PC-3 (cell line): ENCODE measurements around the gene NCAPH2. TPM values are rescaled to one million over a fixed set of nuclear protein-coding genes. Genes with fewer than 3 reads are reported as not detected.

Experiments
- ATAC-seq: fragments of 200-7000 bp; cut with Tn5 transposase; 2 replicates; pipeline ENCODE4 v1.9.1; 2020; ENCODE audit warnings: mild to moderate bottlenecking, moderate library complexity
- BruUV-seq: library from RNA; stranded (reverse); fragments of 400-500 nt; replicated peaks from 2 replicates; lab custom pipeline; 2021; lab: Mats Ljungman, UMichigan
- CTCF ChIA-PET: fragments of 300-600 bp; sonication (Branson Sonifier 250); formaldehyde crosslinking; loops from one replicate; lab custom pipeline; 2022; ENCODE audit warnings: antibody characterized with exemption; lab: Charles Lee
- POLR2A ChIA-PET: fragments of 300-600 bp; sonication (Branson Sonifier 250); formaldehyde crosslinking; loops from one replicate; lab custom pipeline; 2022; ENCODE audit warnings: antibody characterized with exemption; ENCODE audit not compliant: unreplicated experiment; lab: Charles Lee
- DNase-seq: peaks from one replicate; pipeline ENCODE4 v3.0.0-alpha.2; 2015
- H2AFZ ChIP-seq: fragments of 300-600 bp; sonication (generic); 2 replicates; pipeline ENCODE4 v1.6.0; 2016; ENCODE audit warnings: antibody characterized with exemption, low read length
- H3F3A ChIP-seq: fragments of 300-600 bp; sonication (generic); one replicate; pipeline ENCODE4 v1.6.0; 2017; ENCODE audit warnings: antibody characterized with exemption, low read length, control low read depth, mild to moderate bottlenecking; ENCODE audit not compliant: unreplicated experiment
- H3K27ac ChIP-seq: fragments of 300-600 bp; sonication (generic); 2 replicates; pipeline ENCODE4 v1.5.1; 2016; ENCODE audit warnings: mild to moderate bottlenecking, low read length
- H3K27me3 ChIP-seq: fragments of 300-600 bp; sonication (generic); 2 replicates; pipeline ENCODE4 v1.6.1; 2016; ENCODE audit warnings: low read length, mixed read lengths
- H3K36me3 ChIP-seq: fragments of 300-600 bp; sonication (generic); 2 replicates; pipeline ENCODE4 v1.6.1; 2016; ENCODE audit warnings: low read depth, mixed run types, low read length, mixed read lengths
- H3K4me1 ChIP-seq: fragments of 300-600 bp; sonication (generic); 2 replicates; pipeline ENCODE4 v1.5.1; 2016; ENCODE audit warnings: low read length; ENCODE audit not compliant: insufficient read depth
- H3K4me2 ChIP-seq: fragments of 300-600 bp; sonication (generic); 2 replicates; pipeline ENCODE4 v1.6.0; 2016; ENCODE audit warnings: low read length
- H3K4me3 ChIP-seq: fragments of 300-600 bp; sonication (generic); 2 replicates; pipeline ENCODE4 v1.5.1; 2016; ENCODE audit warnings: mild to moderate bottlenecking, low read length, mixed read lengths
- H3K79me2 ChIP-seq: fragments of 300-600 bp; sonication (generic); 2 replicates; pipeline ENCODE4 v1.6.1; 2017; ENCODE audit warnings: low read length, mixed read lengths
- H3K9ac ChIP-seq: fragments of 300-600 bp; sonication (generic); 2 replicates; pipeline ENCODE4 v1.6.0; 2016; ENCODE audit warnings: mild to moderate bottlenecking, low read length
- H3K9me2 ChIP-seq: fragments of 300-600 bp; sonication (generic); replicated peaks from 2 replicates; pipeline ENCODE4 v1.6.1; 2016; ENCODE audit warnings: mixed run types, low read length, mixed read lengths
- H3K9me3 ChIP-seq: fragments of 300-600 bp; sonication (generic); 2 replicates; pipeline ENCODE4 v1.6.1; 2016; ENCODE audit warnings: low read length, mixed read lengths
- H4K20me1 ChIP-seq: fragments of 300-600 bp; sonication (generic); 2 replicates; pipeline ENCODE4 v1.6.1; 2016; ENCODE audit warnings: low read length, mixed read lengths
- EZH2 ChIP-seq: fragments of 300-600 bp; sonication (generic); IDR thresholded peaks from one replicate; pipeline ENCODE4 v1.6.1; 2017; ENCODE audit warnings: antibody characterized with exemption, mild to moderate bottlenecking, low read length; ENCODE audit not compliant: unreplicated experiment
- EZH2phosphoT487 ChIP-seq: fragments of 300-600 bp; sonication (generic); IDR thresholded peaks from 2 replicates; pipeline ENCODE4 v1.6.1; 2018; ENCODE audit warnings: mild to moderate bottlenecking, antibody characterized with exemption, low read length, borderline replicate concordance
- intact Hi-C: fragments of 100-400 bp; cut with micrococcal nuclease; formaldehyde crosslinking; loops from 2 replicates; pipeline ENCODE4 v1.9.0; 2023
- total RNA-seq: library from RNA; depleted of rRNA; stranded (reverse); fragments of >200 nt; gene quantifications from 2 replicates; pipeline ENCODE4 v1.2.3, GENCODE V29; 2014
- TF ChIP-seq, protein P1 (sequence below): fragments of 300-600 bp; sonication (generic); conservative IDR thresholded peaks from 2 replicates; pipeline ENCODE4 v1.5.1; 2017; ENCODE audit warnings: antibody characterized with exemption, low read depth, mild to moderate bottlenecking, low read length

Gene NCAPH2
- total RNA-seq, 1 experiment from 2014 or later = 75.4 TPM

DNA sequence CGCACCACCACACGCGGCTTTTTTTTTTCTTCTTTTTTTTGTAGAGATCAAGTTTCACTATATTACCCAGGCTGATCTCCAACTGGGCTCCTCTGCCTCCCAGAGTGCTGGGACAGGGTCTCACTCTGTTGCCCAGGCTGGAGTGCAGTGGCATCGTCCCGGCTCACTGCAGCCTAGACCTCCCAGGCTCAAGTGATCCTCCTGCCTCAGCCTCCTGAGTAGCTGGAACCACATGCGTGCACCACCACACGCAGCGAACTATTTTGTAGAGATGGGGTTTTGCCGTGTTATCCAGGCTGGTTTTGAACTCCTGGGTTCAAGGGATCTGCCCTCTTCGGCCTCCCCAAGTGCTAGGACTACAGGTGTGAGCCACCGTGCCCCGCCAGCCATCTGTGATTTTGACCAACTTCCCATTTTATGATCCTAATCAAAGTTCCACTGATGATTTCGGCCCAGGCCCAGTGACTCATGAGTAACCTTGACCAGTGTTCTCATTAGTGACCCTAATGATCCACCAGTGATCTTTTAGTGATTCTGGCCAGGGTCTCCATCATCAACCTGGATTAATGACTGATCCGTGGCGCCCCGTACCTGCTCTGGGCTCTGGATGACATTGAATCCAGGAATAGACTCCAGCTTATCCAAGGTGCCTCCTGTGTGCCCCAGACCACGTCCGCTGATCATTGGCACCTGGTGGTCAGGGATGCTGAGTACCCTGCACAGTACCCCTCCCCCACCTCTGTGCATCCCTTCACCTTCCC, 20.1 kb downstream of the NCAPH2 start:
- Histone ChIP-seq H3F3A (no peaks in the 10 kb centered on the region), H3K27ac (no peak overlapping the region), H3K4me2 (no peak overlapping the region), H3K9me3 (no peaks in the 10 kb centered on the region), H4K20me1 (no peaks in the 10 kb centered on the region; the same call in 1 of the 2 replicates), H3K9ac (no peak overlapping the region), H3K9me2 (no peaks in the 10 kb centered on the region), H3K36me3 (no peaks in the 10 kb centered on the region), H3K27me3 (no peaks in the 10 kb centered on the region), H3K79me2 (peaks cover 25% of the 10 kb centered on the region), H3K4me1 (peaks cover 19% of the 10 kb centered on the region; the same call in 1 of the 2 replicates), H2AFZ (no peak overlapping the region), H3K4me3 (no peak overlapping the region)
- no TSS peak for BruUV-seq
- ChIA-PET CTCF (no interaction called here), POLR2A (no interaction called here)
- no peak for ATAC-seq
- no peak for DNase-seq
- TF ChIP-seq, protein P1, sequence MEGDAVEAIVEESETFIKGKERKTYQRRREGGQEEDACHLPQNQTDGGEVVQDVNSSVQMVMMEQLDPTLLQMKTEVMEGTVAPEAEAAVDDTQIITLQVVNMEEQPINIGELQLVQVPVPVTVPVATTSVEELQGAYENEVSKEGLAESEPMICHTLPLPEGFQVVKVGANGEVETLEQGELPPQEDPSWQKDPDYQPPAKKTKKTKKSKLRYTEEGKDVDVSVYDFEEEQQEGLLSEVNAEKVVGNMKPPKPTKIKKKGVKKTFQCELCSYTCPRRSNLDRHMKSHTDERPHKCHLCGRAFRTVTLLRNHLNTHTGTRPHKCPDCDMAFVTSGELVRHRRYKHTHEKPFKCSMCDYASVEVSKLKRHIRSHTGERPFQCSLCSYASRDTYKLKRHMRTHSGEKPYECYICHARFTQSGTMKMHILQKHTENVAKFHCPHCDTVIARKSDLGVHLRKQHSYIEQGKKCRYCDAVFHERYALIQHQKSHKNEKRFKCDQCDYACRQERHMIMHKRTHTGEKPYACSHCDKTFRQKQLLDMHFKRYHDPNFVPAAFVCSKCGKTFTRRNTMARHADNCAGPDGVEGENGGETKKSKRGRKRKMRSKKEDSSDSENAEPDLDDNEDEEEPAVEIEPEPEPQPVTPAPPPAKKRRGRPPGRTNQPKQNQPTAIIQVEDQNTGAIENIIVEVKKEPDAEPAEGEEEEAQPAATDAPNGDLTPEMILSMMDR = no peak
- TF ChIP-seq EZH2 = no peak
- TF ChIP-seq EZH2phosphoT487 = no peak
- intact Hi-C loops = loop anchor here (5.0 kb wide), 2 partner anchors 34 to 94 kb away; partner anchors contain the start of gene SYCE3

DNA sequence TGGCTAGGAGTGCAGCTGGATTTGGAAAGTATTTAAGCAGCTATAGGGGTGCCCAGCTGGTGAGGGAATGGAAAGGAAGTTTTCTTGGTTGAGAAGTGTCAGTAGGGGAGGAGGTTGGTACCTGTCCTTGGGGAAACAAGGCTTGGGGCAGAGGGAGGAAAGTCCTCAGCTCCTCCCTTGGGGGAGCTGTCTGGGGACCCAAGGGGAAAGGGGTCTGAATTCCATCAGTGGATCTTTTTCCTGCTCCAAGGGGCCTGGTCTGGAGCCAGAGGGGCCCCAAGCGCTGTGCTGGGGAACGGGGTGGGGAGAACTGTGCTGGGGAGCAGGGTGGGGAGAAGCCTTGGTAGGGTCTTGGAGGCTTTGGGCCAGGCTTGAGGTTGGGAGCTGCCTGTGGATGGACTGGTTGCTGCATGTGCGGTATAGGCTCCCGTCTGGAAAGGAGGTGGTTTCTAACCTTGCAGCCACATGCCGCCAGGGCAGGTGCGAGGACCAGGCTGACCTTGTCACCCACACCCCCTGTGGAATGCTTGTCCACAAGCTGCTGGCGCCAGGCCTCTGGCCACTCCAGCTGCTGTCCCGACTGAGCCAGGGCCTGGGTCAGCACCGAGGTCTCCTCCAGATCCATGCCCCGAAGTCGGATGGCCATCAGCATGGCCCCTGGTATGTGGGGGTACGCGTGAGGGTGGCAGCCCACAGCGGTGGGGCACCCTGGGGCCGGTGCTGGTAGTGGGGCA, 20.8 kb downstream of the NCAPH2 start:
- Histone ChIP-seq H3K9me3 (no peaks in the 10 kb centered on the region), H3K9ac (no peak overlapping the region), H3K4me2 (0 out of 2 replicates have a peak overlapping the region, but pooled peaks have one; percentile 100), H3K27me3 (no peaks in the 10 kb centered on the region), H3K9me2 (no peaks in the 10 kb centered on the region), H3K36me3 (no peaks in the 10 kb centered on the region), H4K20me1 (no peaks in the 10 kb centered on the region; the same call in 1 of the 2 replicates), H3K4me1 (peaks cover 17% of the 10 kb centered on the region; the same call in 1 of the 2 replicates), H2AFZ (no peak overlapping the region), H3F3A (no peaks in the 10 kb centered on the region), H3K27ac (no peak overlapping the region), H3K79me2 (peaks cover 18% of the 10 kb centered on the region), H3K4me3 (no peak overlapping the region)
- ChIA-PET CTCF (no interaction called here), POLR2A (no interaction called here)
- intact Hi-C loops = loop anchor here (5.0 kb wide), 2 partner anchors 33 to 93 kb away; partner anchors contain the start of gene SYCE3
- TF ChIP-seq EZH2phosphoT487 (no peak), EZH2 (no peak)
- TF ChIP-seq, protein P1 = no peak
- ATAC-seq (no peak), DNase-seq (no peak)
- BruUV-seq = no TSS peak
